ENCODE results near the gene CBR3.

The CBR3 gene

GRCh38 chr21:36183144-36183795 lies 48.4 kb downstream of the CBR3 start:
- DNase-seq (ENCODE audit: low read depth in 2 of 2): no peak

GRCh38 chr21:36184545-36184944 lies 49.7 kb downstream of the CBR3 start:
- no peak for DNase-seq (ENCODE audit: low read depth in 2 of 2)

GRCh38 chr21:36185523-36185922 lies 50.6 kb downstream of the CBR3 start:
- DNase-seq (ENCODE audit: low read depth in 2 of 2): no peak

- no peak for DNase-seq (ENCODE audit: low read depth in 2 of 2)
These were observed 51.2 kb downstream of the CBR3 start for GRCh38 chr21:36186081-36186480.

- DNase-seq (ENCODE audit: low read depth in 2 of 2): no peak
These were observed 51.9 kb downstream of the CBR3 start for GRCh38 chr21:36186506-36187399.

GRCh38 chr21:36188081-36188681 lies 53.3 kb downstream of the CBR3 start:
- no peak for DNase-seq (ENCODE audit: low read depth in 2 of 2)

- no peak for DNase-seq (ENCODE audit: low read depth in 2 of 2)
These were observed 54.1 kb downstream of the CBR3 start for GRCh38 chr21:36188937-36189336.

- DNase-seq (ENCODE audit: low read depth in 2 of 2): no peak
These were observed 55.9 kb downstream of the CBR3 start for GRCh38 chr21:36190736-36191135.

GRCh38 chr21:36193200-36193599 lies 58.3 kb downstream of the CBR3 start:
- no peak for DNase-seq (ENCODE audit: low read depth in 2 of 2)

- DNase-seq (ENCODE audit: low read depth in 2 of 2): no peak
These were observed 59.1 kb downstream of the CBR3 start for GRCh38 chr21:36194024-36194423.

GRCh38 chr21:36195613-36196012 lies 60.7 kb downstream of the CBR3 start:
- DNase-seq (ENCODE audit: low read depth in 2 of 2): no peak

Measured in stimulated activated CD4-positive, alpha-beta T cell treated with anti-CD3 and anti-CD28 coated beads, Interleukin-12 subunit alpha, Interleukin-12 subunit beta, amount 100 ng/mL, for 24 hours (primary cell).